ENCODE data around the gene NWD2.

Gene NWD2

DNA sequence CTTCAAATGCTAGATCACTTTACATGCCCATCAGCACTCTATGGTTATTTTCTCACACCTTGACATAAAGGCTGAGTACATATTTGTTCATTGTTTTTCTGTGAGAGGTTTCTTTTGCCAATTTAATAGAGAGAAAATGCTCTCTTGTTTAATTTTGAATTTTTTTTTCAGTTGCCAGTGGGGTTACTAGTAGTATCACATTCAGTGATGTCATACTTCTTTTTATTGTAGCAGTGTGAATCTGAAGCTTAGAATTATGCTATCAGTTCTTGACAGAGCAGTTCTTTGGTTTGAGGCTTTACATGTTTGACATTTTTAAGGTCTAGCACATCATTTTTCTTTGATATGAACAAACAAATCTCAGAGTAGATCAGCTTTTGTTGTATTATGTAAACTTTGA lies 185.4 kb downstream of the NWD2 start:
- H3K4me3 ChIP-seq (replicated peaks; ENCODE audit: low read depth, low read length) = no peak overlapping the region
- TF ChIP-seq, protein P1, sequence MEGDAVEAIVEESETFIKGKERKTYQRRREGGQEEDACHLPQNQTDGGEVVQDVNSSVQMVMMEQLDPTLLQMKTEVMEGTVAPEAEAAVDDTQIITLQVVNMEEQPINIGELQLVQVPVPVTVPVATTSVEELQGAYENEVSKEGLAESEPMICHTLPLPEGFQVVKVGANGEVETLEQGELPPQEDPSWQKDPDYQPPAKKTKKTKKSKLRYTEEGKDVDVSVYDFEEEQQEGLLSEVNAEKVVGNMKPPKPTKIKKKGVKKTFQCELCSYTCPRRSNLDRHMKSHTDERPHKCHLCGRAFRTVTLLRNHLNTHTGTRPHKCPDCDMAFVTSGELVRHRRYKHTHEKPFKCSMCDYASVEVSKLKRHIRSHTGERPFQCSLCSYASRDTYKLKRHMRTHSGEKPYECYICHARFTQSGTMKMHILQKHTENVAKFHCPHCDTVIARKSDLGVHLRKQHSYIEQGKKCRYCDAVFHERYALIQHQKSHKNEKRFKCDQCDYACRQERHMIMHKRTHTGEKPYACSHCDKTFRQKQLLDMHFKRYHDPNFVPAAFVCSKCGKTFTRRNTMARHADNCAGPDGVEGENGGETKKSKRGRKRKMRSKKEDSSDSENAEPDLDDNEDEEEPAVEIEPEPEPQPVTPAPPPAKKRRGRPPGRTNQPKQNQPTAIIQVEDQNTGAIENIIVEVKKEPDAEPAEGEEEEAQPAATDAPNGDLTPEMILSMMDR (IDR thresholded peaks at IDR 0.05; ENCODE audit: insufficient read depth, low read length, poor library complexity, severe bottlenecking) = no peak
- no peaks in the 10 kb centered on the region for H3K36me3 ChIP-seq (ENCODE audit: control insufficient read depth, insufficient read depth, low read length)
- no peaks in the 10 kb centered on the region for H3K27me3 ChIP-seq (replicated peaks; ENCODE audit: control insufficient read depth, insufficient read depth, low read length)
- no peak for DNase-seq (ENCODE audit: extremely low read depth, insufficient read length)

DNA sequence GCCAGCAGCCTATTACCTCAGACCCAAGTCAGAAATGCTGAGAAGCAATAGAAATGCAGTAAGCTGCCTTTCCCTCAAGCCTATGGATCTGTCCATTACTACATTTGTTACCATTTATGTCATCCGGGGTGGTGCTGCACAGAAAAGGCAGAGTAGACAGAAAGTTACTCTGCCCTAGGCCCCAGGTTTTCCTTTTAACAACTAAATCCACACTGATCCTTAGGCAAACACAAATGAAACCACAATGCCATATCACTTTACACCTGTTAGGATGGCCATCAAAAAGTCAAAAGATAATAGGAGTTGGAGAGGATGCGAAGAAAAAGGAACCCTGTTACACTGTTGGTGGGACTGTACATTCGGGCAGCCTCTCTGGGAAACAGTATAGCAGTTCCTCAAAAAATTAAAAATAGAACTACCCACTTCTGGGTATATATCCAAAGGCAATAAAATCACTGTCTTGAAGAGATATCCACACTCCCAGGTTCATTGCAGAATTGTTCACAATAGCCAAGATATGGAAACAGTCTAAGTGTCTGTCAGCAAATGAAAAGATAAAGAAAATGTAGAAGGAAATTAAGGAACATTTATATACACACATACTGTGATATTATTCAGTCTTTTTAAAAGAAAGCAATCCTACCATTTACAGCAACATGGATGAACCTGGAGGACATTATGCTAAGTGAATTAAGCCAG lies 186.3 kb downstream of the NWD2 start:
- DNase-seq (ENCODE audit: extremely low read depth, insufficient read length) = no peak
- Histone ChIP-seq H3K27me3 (replicated peaks; ENCODE audit: control insufficient read depth, insufficient read depth, low read length) (no peaks in the 10 kb centered on the region), H3K4me3 (replicated peaks; ENCODE audit: low read depth, low read length) (no peak overlapping the region), H3K36me3 (ENCODE audit: control insufficient read depth, insufficient read depth, low read length) (no peaks in the 10 kb centered on the region)
- TF ChIP-seq, protein P1 (IDR thresholded peaks at IDR 0.05; ENCODE audit: insufficient read depth, low read length, poor library complexity, severe bottlenecking) = no peak

DNA sequence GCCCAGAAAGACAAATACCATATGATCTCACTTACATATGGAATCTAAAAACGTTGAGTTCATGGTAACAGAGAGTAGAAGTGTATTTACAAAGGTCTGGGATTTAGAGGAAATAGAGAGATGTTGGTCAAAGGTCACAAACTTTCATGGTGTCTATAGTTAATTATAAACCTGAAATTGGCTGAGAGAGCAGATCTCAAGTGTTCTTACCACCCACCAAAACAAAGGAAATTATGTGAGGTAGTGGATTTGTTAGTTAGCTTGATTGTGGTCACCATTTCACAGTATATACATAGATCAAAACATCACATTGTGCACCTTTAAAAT lies 186.8 kb downstream of the NWD2 start:
- TF ChIP-seq, protein P1 (IDR thresholded peaks at IDR 0.05; ENCODE audit: insufficient read depth, low read length, poor library complexity, severe bottlenecking) = no peak
- H3K27me3 ChIP-seq (replicated peaks; ENCODE audit: control insufficient read depth, insufficient read depth, low read length) = no peaks in the 10 kb centered on the region
- no peak for DNase-seq (ENCODE audit: extremely low read depth, insufficient read length)
- H3K4me3 ChIP-seq (replicated peaks; ENCODE audit: low read depth, low read length) = no peak overlapping the region
- H3K36me3 ChIP-seq (ENCODE audit: control insufficient read depth, insufficient read depth, low read length) = no peaks in the 10 kb centered on the region

DNA sequence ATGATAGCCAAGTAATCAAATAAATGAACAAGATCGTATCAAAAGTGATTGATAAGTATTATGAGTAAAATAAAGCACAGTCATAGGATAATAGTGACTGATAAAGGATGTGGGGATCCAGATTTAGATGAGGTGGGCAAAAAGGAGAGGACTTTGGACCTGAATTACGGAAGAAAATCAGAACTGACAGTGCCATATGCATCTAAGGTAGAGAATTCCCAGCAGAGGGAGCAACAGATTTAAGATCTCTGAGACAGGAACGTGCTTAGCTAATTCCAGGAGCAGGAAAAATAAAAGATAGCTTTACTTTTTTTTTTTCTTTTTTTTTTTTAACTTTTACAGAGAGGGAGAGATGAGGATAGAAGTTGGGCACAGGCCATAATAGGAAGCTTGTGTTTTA lies 189.9 kb downstream of the NWD2 start:
- Histone ChIP-seq H3K4me3 (replicated peaks; ENCODE audit: low read depth, low read length) (no peak overlapping the region), H3K36me3 (ENCODE audit: control insufficient read depth, insufficient read depth, low read length) (no peaks in the 10 kb centered on the region), H3K27me3 (replicated peaks; ENCODE audit: control insufficient read depth, insufficient read depth, low read length) (no peaks in the 10 kb centered on the region)
- TF ChIP-seq, protein P1 (IDR thresholded peaks at IDR 0.05; ENCODE audit: insufficient read depth, low read length, poor library complexity, severe bottlenecking) = no peak
- DNase-seq (ENCODE audit: extremely low read depth, insufficient read length) = no peak

DNA sequence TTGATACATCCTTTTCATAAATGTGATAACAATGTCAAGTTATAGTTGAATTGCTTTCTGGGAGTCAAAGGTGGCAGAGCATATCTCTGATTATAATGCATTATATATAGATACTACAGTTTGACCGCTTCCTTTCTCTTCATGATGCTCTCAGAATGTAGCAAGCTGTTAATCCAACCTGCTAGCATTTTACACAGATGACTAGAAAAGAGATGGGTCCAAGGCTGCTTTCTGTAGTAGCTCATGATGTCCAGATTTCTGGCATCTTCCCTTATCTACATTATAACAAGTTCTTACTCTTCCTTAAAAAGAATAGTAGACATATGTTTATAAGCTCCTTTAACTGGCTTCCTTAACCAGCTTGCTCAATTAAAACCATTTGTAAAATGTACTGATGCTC lies 192.0 kb downstream of the NWD2 start:
- no peak for DNase-seq (ENCODE audit: extremely low read depth, insufficient read length)
- no peaks in the 10 kb centered on the region; the same call in 1 of the 2 replicates for H3K27me3 ChIP-seq (replicated peaks; ENCODE audit: control insufficient read depth, insufficient read depth, low read length)
- TF ChIP-seq, protein P1 (IDR thresholded peaks at IDR 0.05; ENCODE audit: insufficient read depth, low read length, poor library complexity, severe bottlenecking) = no peak

DNA sequence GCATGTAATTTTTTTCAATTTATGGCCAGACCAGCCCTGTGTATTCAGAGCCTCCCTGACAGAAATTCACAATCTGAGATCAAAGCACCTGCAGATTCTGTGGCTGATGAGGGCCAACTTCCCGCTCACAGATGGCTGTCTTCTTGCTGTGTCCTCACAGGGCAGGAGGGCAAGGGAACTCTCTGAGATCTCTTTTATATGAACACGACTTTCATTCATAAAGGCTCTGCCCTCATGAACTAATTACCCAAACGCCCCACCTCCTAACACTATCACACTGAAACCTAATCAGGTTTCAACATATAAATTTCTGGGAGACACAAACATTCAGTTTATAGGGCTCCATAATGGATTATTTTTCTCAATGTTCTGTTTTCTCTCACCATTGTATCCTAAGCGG lies 192.6 kb downstream of the NWD2 start:
- TF ChIP-seq, protein P1 (IDR thresholded peaks at IDR 0.05; ENCODE audit: insufficient read depth, low read length, poor library complexity, severe bottlenecking) = no peak

More for the DNA sequence above, 192.0 kb downstream of the NWD2 start:
- Histone ChIP-seq H3K36me3 (ENCODE audit: control insufficient read depth, insufficient read depth, low read length) (no peaks in the 10 kb centered on the region), H3K4me3 (replicated peaks; ENCODE audit: low read depth, low read length) (no peak overlapping the region)

More for the DNA sequence above, 192.6 kb downstream of the NWD2 start:
- Histone ChIP-seq H3K4me3 (replicated peaks; ENCODE audit: low read depth, low read length) (no peak overlapping the region), H3K36me3 (ENCODE audit: control insufficient read depth, insufficient read depth, low read length) (no peaks in the 10 kb centered on the region), H3K27me3 (replicated peaks; ENCODE audit: control insufficient read depth, insufficient read depth, low read length) (no peaks in the 10 kb centered on the region; the same call in 1 of the 2 replicates)
- no peak for DNase-seq (ENCODE audit: extremely low read depth, insufficient read length)

Measured in GM06990 (cell line).